HG03342 (cell line): Measurements from ENCODE around the gene HID1.
"Not testable (repeated sequence)": the region's sequence is repeated elsewhere in the genome, so short reads cannot be mapped to it uniquely, and the experiment has no call there.

Experiments
- ATAC-seq: cut with Tn5 transposase; IDR thresholded peaks from one replicate; pipeline ENCODE4 v1.9.1; 2021; ENCODE audit warnings: mild to moderate bottlenecking, moderate library complexity; ENCODE audit not compliant: unreplicated experiment

Gene HID1, protein sequence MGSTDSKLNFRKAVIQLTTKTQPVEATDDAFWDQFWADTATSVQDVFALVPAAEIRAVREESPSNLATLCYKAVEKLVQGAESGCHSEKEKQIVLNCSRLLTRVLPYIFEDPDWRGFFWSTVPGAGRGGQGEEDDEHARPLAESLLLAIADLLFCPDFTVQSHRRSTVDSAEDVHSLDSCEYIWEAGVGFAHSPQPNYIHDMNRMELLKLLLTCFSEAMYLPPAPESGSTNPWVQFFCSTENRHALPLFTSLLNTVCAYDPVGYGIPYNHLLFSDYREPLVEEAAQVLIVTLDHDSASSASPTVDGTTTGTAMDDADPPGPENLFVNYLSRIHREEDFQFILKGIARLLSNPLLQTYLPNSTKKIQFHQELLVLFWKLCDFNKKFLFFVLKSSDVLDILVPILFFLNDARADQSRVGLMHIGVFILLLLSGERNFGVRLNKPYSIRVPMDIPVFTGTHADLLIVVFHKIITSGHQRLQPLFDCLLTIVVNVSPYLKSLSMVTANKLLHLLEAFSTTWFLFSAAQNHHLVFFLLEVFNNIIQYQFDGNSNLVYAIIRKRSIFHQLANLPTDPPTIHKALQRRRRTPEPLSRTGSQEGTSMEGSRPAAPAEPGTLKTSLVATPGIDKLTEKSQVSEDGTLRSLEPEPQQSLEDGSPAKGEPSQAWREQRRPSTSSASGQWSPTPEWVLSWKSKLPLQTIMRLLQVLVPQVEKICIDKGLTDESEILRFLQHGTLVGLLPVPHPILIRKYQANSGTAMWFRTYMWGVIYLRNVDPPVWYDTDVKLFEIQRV

DNA sequence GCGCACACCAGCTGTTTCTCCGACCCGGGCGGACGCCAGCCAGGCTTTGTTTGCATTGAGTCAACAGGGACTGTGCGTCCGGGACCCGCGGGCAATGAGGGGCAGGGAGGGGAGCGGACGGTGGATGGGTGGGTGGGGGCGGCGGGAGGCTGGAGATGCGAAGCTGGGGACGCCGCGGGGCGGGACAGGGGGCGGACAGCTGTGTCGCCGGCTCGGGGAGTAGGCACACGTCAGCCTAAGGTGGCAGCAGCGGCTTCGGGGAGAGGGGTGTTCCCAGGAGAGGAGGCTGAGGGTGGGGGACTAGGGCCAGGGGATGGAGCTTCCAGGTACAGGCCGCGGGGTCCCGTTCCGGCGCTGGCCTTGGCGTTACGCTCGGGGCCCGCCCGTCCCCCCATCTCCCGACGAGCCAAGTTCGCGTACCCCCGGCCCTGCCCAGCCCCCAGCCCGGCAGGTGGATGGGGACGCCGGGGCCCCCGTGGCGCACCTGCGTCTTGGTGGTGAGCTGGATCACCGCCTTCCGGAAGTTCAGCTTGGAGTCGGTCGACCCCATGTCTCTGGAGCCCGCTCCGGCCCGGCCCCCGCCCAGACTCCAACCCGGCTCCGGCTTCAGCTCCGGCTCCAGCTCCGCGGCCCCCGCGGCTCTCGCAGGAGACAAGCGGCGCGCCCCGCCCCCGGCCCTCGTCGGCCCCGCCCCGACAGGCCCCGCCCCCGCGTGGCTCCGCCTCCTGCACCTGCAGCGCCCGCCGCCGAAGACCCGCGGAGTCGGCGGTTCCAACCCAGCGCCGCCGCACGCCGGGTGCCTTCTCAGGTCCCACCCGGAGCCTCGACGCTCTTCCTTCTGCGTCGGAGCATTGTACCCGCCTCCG, at the start of gene HID1:
HID1 (minus strand) TSS at position 653 of the 866 bp plus-strand sequence; CDS start at position 550, 103 bp downstream.
- ATAC-seq, result no peak

DNA sequence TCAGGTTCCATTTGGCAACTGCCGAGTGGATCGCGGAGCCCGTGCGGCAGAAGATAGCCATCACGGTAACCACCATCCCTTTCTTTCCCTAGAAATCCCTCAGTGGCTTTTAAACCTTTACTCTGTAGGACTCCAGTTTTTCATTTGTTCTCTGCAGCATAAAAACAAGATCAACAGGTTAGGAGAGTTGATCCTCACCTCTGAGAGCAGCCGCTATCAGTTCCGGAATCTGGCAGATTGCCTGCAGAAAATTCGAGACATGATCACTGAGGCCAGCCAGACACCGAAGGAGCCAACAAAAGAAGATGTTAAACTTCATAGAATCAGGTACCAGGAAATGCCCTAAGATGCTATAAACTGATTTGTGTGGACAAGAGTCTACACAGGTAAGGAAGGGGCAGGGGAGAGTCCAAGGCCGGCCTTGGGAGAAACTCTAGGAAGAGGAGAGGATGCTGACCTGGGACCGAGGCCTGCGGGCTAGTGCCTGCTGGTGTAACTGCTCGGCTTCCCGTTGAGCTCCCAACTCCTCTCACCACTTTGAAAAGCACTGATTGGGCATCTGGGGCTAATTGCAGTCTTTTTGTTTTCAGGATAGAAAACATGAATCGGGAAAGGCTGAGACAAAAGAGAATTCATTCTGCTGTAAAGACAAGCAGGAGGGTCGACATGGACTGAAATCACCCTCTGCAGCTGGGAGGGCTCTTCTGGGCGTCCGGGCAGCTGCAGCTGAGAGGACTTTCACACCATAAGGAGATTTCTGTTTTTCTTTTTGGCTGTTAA, 48.0 kb upstream of the HID1 start:
- ATAC-seq, result no peak

DNA sequence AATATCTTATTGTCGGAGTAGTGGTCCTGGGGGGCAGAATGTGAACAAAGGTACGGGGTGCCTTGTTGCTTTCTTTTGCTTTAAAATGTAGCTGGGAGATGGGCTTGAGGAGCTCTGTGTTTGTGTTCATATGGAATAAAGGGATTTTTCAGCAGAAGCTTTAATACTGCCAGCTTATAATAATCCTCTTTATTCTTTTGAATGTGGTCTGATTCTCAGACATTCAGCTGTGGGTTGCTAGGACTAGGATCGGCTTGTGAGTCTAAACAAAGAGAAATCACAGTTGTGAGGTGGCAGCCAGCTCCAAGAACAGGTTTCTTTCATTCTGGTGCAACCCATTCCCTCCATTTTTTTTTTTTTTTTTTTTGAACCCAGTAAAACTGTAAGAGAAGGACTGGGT, 47.2 kb upstream of the HID1 start:
- no peak for ATAC-seq

DNA sequence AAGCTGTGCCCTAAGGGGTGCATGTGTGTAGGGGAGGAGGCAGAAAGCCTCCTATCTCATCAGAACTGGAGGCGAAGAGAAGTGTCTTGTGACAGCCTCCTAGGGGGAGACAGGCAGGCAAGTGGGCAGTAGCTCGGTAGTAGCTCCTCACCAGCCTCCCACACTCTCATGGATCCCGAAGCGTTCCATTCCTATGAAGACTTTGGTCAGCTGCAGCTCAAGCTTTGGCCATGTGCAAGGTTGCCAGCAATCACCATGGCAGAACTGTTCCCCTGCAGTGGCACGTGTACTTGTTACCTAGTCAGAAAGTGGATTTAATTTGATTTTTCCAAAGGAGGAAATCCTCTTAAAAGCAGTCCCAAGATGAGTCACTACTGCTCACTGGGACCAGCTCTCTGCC, 46.6 kb upstream of the HID1 start:
- ATAC-seq, result no peak

DNA sequence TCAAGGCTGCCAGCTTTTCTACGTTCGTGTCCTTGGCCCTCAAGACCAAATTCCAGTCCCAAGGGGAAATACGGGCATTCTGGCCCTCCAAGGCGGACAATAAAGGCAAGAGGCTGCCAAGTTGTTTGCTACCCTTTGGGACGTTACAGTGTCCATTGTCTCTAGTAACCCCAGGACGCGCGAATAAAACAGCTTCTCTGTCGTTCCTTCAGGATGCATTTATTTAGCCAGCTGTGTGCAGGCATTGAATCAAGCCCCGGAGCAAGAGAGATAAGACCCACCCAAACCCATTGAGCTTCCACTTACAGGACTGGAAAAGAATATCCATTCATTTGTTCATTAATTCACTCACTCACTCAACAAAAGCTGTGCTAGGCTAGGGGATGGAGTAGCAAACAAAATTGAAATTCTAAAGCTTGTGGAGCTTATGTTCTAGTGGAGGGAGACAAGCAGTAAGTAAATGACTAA, 40.6 kb upstream of the HID1 start:
- no peak for ATAC-seq

DNA sequence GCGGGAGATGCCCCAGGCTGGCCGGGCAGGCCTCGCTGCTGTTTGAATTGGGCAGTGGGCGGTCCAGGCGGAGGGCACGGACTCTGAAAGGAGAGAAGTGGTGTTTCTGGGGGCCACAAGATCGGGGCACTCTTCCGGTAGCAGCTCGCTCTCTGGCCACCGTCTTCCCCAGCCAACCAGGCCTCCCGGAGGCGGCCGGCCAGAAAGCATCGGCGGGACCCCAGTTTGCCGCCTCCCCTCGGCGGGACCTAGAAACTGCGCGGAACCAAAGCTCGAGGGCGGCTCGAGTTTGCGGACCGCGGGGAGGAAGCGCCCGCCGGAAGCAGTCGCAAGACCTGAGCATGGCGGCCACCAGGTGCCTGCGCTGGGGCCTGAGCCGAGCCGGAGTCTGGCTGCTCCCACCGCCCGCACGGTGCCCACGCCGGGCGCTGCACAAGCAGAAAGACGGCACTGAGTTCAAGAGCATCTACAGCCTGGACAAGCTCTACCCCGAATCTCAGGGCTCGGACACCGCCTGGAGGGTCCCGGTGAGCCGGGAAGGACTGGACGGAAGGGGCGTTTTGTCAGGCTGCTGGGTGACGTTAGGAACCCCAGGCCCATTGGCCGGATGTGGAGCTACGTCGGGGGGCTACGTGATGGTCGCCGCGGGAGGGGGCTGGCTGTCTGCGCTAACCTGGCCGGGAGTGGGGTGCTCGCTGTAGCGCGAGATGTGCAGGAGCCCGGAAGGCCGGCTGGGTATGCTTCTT, 40.0 kb upstream of the HID1 start, which contains the start of gene MRPL58:
MRPL58 (plus strand) TSS at position 325 of the 746 bp plus-strand sequence; CDS start at position 342, 17 bp downstream.
- peak; percentile 80 for ATAC-seq

DNA sequence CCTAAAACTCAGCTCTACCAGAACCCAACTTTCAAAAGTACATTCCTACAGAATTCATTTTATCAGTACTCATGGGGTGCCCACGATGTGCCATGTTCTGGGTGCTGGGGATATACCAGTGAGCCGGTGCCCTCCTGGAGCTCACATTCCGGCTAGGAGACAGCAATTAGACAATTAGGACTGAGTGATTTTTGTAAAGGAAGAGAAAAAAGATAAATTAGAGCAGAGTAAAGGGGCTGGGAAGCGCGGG, 39.5 kb upstream of the HID1 start:
- no peak for ATAC-seq

DNA sequence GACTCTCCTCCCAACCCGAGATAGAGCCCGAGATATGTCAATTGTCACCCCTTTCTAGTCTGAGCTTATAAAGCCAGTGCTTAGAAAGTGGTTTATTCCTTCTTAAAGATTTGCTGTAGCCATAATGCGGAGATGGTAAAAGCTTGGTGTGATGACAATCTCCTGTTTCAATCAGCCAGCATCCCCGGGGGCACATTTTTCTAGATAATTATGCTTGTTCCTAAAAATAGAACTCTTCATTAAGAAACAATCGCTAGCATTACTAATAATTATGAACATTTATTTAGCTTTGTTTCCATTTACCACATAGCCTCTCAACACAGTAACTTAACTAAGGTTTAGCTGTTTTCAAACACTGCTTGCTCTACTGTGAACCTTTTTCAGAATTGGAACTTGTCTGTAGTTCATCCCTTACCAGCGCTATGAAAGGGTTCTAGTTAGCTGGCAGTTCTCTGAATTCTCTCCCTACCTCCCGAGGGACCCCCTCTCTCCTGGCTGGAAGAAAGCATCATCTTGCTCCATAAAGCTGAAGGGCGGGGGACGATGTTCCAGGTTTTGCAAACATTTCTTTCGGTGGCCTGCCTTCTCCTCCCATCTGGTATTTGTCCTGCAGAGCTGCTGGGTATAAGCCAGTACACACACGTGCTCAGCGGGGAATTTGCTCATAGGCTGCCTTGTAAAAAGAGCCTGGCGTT, 39.0 kb upstream of the HID1 start:
- no peak for ATAC-seq

DNA sequence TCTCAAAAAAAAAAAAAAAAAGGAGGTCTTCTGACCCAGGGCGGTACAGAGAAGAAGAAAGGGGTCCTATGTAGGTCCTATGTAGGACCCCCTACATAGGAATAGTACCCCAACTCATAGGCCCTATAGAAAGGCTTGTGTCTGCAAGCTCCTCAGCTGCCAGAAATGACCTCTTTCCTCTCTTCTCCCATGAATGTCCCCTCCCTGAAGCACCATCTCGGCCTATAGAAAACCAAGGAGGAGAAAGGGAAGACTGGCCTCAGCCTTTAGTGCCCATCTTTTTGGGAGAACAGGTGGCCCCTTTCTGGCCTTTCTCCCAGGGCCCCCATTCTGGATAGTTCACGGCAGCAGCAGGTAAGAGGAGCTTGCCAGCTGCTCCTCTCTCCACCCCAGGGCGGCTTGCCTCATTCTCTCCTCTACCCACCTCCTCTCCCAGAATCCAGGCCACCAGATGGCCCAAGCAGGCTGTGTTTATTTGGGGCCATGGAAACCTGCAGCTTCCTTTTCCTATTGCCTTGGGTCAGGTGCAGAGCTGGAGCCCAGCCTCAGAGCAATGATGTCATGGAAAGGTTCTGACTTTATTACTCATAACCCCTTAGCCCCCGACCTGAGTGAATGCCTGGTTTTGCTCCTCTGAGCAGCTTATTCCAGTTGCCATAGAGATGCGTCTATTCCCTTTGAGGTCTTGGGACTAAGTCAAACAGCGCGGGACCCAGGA, 38.3 kb upstream of the HID1 start:
- no peak for ATAC-seq

DNA sequence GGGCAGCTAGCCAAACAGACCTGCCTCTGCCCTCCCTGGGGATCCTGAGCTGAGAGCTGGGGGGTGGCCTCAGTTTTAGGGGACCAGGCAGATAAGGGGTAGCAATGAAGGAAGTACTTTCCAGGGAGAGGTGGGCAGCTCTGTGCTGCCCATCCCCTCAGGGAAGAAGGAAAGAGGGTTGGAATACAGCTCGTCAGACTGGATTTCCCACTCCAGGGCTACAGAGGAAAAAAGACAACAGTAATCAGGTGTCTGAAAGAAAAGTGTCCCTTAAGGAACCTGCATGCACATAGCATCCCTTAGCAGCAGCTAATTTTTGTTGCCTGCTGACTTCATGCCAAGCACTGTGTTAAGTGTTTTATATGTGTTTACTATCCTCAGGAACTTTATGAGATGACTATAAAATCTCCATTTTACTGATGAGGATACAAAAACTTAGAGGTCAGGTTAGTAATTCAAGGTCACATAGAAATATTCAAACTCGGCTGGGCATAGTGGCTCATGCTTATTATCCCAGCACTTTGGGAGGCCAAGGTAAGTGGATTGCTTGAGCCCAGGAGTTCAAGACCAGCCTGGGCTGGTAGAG, 36.7 kb upstream of the HID1 start:
- ATAC-seq, result no peak

DNA sequence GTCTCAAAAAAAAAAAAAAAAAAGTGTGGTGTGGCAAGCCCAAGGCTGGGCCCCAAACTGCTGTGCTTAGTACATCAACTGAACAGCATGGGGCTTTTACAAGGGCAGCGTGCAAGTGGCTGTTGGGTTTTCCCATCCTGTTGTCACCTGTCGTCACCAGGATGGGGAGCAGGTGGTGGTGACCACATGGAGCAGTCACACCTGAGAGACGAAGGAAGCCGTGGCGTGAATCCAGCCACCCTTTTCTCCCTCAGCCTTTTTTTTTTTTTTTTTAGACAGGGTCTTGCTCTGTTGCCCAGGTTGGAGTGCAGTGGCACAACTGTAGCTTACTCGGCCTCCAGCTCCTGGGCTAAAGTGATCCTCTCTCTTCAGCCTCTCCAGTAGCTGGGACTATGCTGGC, 35.8 kb upstream of the HID1 start:
- no peak for ATAC-seq

DNA sequence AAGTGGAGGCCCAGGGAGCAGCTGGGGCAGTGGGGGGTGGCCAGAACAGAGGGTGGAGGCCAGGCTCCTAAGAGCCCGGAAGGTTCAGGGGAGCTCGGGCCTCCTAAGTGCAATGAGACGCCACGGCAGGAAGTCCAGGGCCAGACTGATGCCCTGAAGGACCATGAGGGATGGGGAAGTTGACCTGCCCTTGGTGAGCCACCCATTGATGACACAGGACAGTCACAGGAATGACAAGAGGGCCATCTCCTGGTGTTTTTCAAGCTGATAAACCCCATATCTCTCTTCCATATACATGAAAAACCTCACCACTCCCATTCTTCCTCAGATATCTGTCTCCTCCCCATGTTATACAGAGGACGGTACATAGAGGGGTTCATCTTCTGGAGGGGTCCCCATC, 34.1 kb upstream of the HID1 start:
- ATAC-seq, result no peak

DNA sequence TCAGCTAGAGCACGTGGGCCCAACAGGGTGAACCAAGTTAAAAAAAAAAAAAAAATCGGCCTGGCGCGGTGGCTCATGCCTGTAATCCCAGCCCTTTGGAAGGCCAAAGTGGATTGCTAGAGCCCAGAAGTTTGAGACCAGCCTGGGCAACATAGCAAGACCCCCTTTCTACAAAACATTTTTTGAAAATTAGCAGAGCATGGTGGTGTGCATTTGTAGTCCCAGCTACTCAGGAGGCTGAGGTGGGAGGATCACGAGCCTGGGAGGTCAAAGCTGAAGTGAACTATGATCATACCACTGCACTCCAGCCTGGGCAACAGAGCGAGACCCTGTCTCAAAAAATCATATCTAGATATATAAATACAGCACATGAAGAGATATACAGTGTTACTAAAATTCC, 33.5 kb upstream of the HID1 start:
- ATAC-seq, result not testable (repeated sequence)

DNA sequence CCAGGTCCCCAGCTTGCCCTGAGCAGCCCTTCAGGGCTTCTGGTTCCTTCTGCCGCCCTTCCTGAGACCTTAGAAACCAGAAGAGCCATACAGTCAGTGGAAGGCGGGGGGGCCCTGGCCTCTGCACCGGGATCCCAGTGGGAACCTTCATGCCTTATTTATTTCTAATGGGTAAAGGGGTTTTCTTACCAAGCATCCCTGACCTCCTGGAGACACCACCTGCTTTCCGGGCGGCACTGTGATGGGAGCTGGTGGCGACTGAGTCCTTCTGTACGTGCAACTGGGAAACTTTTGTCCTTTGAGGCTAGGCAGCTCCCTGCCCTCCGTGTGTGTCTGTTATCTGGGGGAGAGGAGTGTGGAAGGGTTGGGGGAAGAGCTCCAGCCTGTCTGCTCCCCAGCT, 32.7 kb upstream of the HID1 start:
- no peak for ATAC-seq

DNA sequence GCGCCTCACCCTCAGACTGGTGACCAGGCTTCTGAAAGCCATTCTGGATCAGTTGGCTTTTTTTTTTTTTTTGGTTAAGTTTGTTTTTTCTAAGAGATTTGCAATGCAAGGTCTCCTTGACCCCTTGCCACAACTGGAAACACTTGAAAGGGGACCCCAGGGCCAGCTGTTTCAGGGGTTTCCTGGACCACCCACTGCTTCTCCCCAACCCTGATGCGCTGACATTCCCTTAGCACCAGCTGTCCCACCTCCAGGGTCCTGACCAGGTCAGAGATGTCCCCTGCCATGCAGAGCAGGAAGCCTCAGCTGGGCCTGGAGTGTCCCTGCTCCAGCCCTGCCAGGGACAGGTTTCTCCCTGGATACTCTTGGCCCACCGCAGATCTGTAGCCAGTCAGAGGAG, 31.8 kb upstream of the HID1 start:
- no peak for ATAC-seq

DNA sequence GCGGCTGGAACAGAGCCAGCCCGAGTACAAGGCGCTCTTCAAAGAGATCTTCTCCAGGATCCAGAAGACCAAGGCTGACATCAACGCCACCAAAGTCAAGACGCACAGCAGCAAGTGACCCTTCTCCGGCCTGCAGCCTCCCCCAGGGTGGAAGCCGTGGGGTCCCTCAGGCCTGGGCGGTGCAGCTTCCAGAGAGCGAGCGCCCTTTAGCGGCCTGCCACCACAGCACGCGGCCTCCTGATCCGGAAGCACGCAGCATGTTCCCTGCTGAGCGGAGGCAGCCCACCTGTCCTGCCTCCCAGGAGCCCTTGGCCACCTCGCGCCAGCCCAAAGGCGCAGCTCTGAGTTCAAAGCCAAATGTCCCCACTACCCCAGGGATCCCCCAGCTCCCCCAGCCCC, 31.4 kb upstream of the HID1 start:
- no peak for ATAC-seq

DNA sequence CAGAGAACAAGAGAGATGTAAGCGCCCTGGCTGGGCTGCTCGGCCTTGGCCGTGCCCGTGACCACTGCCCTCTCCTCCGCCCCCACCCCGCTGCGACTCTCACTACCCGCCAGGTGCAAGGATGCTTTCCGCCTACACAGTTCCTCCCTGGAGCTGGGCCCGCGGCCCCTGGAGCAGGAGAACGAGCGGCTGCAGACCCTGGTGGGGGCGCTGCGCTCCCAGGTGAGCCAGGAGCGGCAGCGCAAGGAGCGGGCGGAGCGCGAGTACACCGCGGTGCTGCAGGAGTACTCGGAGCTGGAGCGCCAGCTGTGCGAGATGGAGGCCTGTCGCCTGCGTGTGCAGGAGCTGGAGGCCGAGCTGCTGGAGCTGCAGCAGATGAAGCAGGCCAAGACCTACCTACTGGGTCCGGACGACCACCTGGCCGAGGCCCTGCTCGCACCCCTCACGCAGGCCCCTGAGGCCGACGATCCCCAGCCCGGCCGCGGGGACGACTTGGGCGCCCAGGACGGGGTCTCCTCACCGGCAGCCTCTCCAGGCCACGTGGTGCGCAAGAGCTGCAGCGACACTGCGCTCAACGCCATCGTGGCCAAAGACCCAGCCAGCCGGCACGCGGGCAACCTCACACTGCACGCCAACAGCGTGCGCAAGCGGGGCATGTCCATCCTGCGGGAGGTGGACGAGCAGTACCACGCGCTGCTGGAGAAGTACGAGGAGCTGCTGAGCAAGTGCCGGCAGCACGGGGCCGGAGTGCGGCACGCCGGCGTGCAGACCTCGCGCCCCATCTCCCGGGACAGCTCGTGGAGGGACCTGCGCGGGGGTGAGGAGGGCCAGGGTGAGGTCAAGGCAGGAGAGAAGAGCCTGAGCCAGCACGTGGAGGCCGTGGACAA, 30.8 kb upstream of the HID1 start:
- no peak for ATAC-seq
